SU-DHL-6 (cell line): ENCODE measurements around the gene CNOT9.

Experiments
- CTCF ChIP-seq: fragments of 200-600 bp; sonication (generic); IDR thresholded peaks from one replicate; pipeline ENCODE4 v1.5.1; 2017; ENCODE audit warnings: antibody characterized with exemption, mild to moderate bottlenecking, low read length, moderate library complexity; ENCODE audit not compliant: insufficient read depth, poor library complexity, severe bottlenecking
- EZH2phosphoT487 ChIP-seq: fragments of 200-600 bp; sonication (generic), shearing (Covaris generic); conservative IDR thresholded peaks from 2 replicates; pipeline ENCODE4 v1.6.1; 2018; ENCODE audit warnings: mild to moderate bottlenecking, antibody characterized with exemption, low read length, moderate library complexity, mixed read lengths

GRCh38 chr2:218615868-218616315, 47.3 kb downstream of the CNOT9 start:
- TF ChIP-seq CTCF (no peak), EZH2phosphoT487 (no peak)
